Adrenal gland (tissue), 5 donors: ENCODE measurements around the gene METTL1.

Experiments
- POLR2A ChIP-seq, 2 donors: fragments of 450-650 bp; IDR thresholded peaks; one replicate each; pipeline ENCODE4 v1.6.1; 2017; ENCODE audit warnings: antibody characterized with exemption in 2 of 2, mild to moderate bottlenecking in 2 of 2, moderate library complexity in 1 of 2
- TF ChIP-seq, protein P1 (sequence below), 6 experiments: fragments of 450-650 bp in 4 of 6; fragments of 200-600 bp in 2 of 6; sonication (generic) in 1 of 6; IDR thresholded peaks; 1 replicate in 5 of 6; 2 replicates in 1 of 6; pipeline versions ENCODE4 v1.5.1 to v1.8.0; 2016 to 2021; ENCODE audit warnings: antibody characterized with exemption in 6 of 6, mild to moderate bottlenecking in 2 of 6, moderate library complexity in 1 of 6
- donor health status: DM: no; HTN: no; CAD: no.

DNA sequence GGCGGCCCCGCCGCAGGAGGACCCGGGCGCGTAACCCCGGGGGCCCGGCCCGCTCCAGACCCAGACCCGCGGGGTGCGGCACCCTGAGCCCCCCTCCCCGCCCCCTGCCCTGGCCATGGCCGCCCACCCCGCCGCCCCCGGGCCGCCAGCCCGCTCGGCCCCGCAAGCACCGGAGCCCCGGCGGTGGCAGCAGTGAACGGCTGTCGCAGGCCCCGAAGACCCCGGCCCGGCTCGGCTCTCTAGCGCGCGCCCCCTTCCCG is 16.8 kb downstream of the METTL1 start:
- TF ChIP-seq POLR2A (IDR thresholded peaks at IDR 0.05), result no peak
- TF ChIP-seq, protein P1, sequence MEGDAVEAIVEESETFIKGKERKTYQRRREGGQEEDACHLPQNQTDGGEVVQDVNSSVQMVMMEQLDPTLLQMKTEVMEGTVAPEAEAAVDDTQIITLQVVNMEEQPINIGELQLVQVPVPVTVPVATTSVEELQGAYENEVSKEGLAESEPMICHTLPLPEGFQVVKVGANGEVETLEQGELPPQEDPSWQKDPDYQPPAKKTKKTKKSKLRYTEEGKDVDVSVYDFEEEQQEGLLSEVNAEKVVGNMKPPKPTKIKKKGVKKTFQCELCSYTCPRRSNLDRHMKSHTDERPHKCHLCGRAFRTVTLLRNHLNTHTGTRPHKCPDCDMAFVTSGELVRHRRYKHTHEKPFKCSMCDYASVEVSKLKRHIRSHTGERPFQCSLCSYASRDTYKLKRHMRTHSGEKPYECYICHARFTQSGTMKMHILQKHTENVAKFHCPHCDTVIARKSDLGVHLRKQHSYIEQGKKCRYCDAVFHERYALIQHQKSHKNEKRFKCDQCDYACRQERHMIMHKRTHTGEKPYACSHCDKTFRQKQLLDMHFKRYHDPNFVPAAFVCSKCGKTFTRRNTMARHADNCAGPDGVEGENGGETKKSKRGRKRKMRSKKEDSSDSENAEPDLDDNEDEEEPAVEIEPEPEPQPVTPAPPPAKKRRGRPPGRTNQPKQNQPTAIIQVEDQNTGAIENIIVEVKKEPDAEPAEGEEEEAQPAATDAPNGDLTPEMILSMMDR (IDR thresholded peaks at IDR 0.05), result no peak
